Stimulated activated CD4-positive, alpha-beta T cell treated with anti-CD3 and anti-CD28 coated beads, Interleukin-2, amount 100 ng/mL, for 48 hours (primary cell): ENCODE data around the gene NRP1.

Experiments
- DNase-seq, 2 donors: peaks; one replicate each; pipeline ENCODE4 v3.0.0-alpha.2; 2020

Gene NRP1

GRCh38 chr10:33347211-33347610 is 12.7 kb upstream of the NRP1 start:
- no peak for DNase-seq

GRCh38 chr10:33345236-33345635 is 10.8 kb upstream of the NRP1 start:
- DNase-seq = no peak

GRCh38 chr10:33344676-33345075 is 10.2 kb upstream of the NRP1 start:
- no peak for DNase-seq

- no peak for DNase-seq
Measured at GRCh38 chr10:33341637-33342036, 7.2 kb upstream of the NRP1 start.

- no peak for DNase-seq
Measured at GRCh38 chr10:33337326-33337957, 3.0 kb upstream of the NRP1 start.

- no peak for DNase-seq
Measured at GRCh38 chr10:33336582-33337325, 2.3 kb upstream of the NRP1 start.

- no peak for DNase-seq
Measured at GRCh38 chr10:33335801-33336581, 1.5 kb upstream of the NRP1 start.

- no peak for DNase-seq
Measured at GRCh38 chr10:33335551-33335800, 1.0 kb upstream of the NRP1 start.

GRCh38 chr10:33334805-33335550 is 511 bp upstream of the NRP1 start:
- DNase-seq = peak; percentile 31 to 37

- DNase-seq = no peak
Measured at GRCh38 chr10:33333260-33334101, 986 bp downstream of the NRP1 start.

GRCh38 chr10:33332183-33333065 is 2.0 kb downstream of the NRP1 start:
- no peak for DNase-seq

GRCh38 chr10:33331379-33331694 is 3.1 kb downstream of the NRP1 start:
- DNase-seq = no peak

- peak; percentile 79 to 85 for DNase-seq
Measured at GRCh38 chr10:33330543-33331378, 3.7 kb downstream of the NRP1 start.

GRCh38 chr10:33329178-33329577 is 5.3 kb downstream of the NRP1 start:
- DNase-seq = no peak

GRCh38 chr10:33328253-33328652 is 6.2 kb downstream of the NRP1 start:
- DNase-seq = no peak

GRCh38 chr10:33327751-33328150 is 6.7 kb downstream of the NRP1 start:
- no peak for DNase-seq

GRCh38 chr10:33326933-33327332 is 7.5 kb downstream of the NRP1 start:
- no peak for DNase-seq

GRCh38 chr10:33325929-33326328 is 8.5 kb downstream of the NRP1 start:
- no peak for DNase-seq

GRCh38 chr10:33323721-33324120 is 10.7 kb downstream of the NRP1 start:
- DNase-seq = no peak

- no peak for DNase-seq
Measured at GRCh38 chr10:33321516-33321915, 13.0 kb downstream of the NRP1 start.

GRCh38 chr10:33320288-33320687 is 14.2 kb downstream of the NRP1 start:
- DNase-seq = no peak
